ENCODE results near the gene SUZ12.
"Not testable (repeated sequence)": the region's sequence is repeated elsewhere in the genome, so short reads cannot be mapped to it uniquely, and the experiment has no call there.

Gene SUZ12

DNA sequence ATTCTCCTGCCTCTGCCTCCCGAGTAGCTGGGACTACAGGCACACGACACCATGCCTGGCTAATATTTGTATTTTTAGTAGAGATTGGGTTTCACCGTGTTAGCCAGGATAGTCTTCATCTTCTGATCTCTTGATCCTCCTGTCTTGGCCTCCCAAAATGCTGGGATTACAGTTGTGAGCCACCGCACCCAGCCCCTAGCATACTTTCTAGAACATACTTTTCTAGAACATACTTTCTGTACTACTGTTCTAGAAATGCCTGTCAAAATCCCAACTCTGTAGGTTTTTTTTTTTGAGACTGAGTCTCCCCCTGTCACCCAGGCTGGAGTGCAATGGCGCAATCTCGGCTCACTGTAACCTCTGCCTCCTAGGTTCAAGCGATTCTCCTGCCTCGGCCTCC lies 27.3 kb downstream of the SUZ12 start:
- DNase-seq, result not testable (repeated sequence)

DNA sequence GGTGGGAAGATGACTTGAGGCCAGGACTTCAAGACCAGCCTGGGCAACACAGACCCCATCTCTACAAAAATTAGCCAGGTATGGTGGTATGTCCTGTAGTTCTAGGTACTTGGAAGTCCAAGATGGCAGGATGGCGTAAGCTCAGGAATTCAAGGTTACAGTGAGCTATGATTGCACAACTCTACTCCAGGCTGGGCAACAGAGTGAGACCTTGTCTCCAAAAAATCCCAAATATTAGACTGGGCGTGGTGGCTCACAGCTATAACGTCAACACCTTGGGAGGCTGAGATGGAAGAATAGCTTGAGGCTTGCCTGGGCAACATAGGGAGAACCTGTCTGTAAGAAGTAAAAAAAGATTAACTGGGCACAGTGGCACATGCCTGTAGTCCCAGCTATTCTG lies 30.8 kb downstream of the SUZ12 start:
- no peak for DNase-seq

DNA sequence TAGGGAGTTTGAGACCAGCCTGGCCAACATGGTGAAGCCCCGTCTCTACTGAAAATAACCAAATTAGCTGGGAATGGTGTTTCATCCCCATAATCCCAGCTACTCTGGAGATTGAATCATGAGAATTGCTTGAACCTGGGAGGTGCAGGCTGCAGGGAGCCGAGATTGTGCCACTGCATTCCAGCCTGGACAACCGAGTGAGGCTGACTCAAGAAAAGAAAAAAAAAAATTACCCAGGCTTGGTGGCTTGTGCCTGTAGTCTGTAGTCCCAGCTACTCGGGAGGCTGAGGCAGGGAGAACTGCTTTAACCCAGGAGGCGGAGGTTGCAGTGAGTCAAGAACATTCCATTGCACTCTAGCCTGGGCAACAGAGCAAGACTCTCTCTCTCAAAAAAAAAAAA lies 33.6 kb downstream of the SUZ12 start:
- not testable (repeated sequence) for DNase-seq

DNA sequence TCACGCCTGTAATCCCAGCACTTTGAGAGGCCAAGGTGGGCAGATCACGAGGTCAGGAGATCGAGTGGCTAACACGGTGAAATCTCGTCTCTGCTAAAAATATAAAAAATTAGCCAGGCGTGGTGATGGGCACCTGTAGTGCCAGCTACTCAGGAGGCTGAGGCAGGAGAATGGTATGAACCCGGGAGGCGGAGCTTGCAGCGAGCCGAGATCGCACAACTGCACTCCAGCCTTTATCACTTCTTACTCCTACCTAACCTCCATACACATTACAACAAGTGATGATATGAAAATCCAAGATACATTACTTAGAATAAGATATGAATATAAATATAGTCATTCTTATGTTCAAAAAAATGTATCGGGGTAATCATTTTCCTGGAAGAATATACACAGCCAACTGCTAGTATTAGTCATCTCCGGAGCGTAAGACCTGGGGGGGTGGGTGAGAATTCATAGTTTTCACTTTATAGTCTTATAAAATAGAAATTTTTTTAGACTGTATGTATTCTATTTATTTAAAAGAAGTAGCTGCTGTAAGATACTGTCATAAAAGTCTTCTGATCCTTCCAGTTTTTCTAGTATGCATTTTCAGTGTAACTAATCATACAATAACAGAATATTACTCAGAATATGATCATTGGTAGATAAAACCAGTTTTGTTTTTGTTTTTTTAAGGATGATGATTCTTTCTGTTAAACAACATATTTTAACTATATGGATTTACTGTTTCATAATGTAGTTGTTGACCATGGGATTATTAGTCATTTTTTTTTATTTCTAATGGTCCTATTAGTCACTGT lies 37.7 kb downstream of the SUZ12 start:
- not testable (repeated sequence) for DNase-seq

DNA sequence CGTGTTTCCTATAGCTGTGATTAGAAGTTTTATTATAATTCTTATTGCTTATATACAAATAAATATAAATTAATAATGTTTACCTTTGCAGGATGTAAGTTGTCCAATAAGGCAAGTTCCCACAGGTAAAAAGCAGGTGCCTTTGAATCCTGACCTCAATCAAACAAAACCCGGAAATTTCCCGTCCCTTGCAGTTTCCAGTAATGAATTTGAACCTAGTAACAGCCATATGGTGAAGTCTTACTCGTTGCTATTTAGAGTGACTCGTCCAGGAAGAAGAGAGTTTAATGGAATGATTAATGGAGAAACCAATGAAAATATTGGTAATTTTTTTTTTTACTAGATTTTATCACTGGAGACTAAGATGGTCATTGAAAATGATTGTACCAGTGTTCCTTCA lies 38.6 kb downstream of the SUZ12 start:
- not testable (repeated sequence) for DNase-seq

DNA sequence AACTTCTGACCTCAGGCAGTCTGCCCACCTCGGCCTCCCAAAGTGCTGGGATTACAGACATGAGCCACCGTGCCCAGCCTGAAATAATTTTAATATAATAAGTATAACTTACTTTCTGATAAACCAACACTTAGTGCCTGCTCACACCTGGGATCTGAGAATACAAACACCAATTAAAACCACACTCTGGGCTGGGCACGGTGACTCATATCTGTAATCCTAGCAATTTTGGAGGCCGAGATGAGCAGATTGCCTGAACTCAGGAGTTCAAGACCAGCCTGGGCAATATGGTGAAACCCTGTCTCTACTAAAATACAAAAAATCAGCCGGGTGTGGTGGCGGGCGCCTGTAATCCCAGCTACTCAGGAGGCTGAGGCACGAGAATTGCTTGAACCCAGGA lies 55.0 kb downstream of the SUZ12 start:
- not testable (repeated sequence) for DNase-seq

DNA sequence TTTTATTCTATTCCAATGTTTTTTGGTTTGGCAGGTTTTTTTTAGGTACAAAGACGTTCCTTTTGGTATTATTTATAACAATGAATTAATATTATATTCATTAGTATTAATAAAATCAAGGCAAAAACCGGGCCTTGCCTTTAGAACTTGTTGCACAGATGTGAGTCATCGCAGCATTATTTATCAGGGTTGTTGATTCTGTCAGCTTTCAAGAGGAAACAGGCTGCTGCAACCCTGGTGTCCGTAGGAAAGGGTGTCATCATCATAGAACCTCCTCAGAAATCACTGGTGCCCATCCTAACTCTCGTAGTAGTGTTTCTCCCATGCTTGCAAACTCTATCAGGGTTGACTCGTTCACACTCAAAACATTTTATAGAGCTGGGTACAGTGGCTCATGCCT lies 60.2 kb downstream of the SUZ12 start:
- no peak for DNase-seq

DNA sequence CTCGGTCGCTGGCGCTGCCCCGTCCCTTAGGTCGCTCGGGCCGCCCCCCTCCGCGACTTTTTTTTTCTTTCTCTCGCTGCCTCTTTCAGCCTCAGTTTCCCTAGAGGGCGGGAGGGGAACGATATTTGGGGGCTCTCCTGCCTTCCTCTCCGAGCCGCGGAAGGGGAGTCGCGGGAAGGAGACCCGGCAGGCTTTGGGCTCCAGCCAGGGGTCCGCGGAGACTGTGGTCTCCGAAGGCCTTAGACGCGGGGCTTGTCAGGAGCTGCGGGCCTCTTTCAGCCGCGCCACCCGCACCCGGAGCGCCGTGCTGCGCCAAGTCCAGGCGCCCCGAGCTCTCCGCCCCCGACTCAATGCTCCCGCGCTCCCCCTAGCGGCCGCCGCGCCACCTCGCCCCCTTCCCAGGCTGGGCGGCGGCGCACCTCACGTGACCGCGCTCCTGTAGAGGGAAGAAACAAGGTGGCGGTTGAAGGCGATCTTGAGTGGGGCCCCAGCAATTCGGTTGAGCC lies 70.2 kb downstream of the SUZ12 start, which contains the start of gene LRRC37B:
LRRC37B (plus strand) TSS at position 427 of the 506 bp plus-strand sequence. CDS start 14,010 bp downstream, outside the sequence.
- peak; percentile 91 for DNase-seq

DNA sequence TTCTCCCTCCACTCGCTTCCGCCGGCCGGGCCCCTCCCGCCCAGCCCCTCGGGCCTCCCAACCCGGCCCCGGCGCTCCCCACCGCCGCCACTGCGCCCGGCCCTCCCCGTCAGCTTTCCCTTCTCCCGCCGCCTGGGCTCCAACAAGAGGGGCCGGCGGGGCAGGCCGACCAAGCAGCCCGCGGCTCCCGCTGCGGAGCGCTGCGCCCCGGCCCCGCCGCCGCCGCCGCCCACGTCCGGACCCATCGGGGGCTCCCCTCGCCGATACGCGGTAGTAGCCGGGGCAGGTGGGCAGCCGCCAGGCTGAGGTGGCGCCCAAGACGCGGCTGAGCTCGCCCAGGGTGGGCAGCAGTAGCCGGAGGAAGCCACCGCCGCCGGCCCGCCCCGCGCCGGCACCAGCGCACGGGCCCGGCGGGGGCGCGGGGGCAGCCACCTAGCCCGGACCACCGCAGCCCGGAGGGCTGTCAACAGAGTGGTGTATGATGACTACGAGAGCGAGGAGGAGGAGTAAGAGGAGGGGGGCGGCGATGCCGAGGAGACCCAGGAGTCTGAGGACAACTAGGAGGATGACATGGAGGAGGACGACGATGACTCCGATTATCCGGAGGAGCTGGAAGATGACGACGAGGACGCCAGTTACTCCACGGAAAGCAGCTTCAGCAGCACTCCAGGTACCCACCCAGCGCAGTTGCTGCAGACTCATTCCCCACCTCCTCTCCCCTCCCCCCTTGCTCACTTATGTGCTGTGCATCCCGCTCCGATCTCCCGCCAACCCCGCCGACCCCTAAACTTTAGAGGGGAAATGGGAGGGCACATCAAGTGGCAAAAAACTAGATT lies 70.9 kb downstream of the SUZ12 start:
- peak; percentile 56 for DNase-seq

DNA sequence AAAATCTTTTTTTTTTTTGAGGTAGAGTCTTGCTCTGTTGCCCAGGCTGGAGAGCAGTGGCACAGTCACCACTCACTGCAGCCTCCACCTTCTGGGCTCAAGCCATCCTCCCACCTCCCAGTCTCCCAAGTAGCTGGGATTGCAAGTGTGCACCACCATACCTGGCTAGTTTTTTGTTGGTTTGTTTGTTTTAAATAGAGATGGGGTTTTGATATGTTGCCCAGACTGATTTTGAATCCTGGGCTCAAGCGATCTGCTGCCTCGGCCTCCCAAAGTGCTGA lies 72.4 kb downstream of the SUZ12 start:
- DNase-seq, result no peak

DNA sequence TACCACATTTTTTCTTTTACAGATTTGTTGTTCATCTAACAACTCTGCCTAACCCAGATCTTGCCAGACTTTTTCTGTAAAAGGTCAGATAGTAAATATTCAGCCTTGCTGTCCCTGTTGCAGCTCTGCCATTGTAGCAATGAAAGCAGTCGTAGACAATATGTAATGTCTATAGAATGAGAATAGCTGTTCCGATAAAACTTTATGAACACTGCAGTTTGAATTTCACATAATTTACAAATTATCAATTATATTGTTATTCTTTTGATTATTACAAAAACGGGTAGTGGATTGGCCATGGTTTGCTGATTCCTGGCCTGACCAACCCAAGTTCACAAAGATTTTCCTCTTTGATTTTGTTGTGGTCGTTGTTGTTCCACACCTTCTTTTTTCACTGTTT lies 73.3 kb downstream of the SUZ12 start:
- DNase-seq, result no peak

DNA sequence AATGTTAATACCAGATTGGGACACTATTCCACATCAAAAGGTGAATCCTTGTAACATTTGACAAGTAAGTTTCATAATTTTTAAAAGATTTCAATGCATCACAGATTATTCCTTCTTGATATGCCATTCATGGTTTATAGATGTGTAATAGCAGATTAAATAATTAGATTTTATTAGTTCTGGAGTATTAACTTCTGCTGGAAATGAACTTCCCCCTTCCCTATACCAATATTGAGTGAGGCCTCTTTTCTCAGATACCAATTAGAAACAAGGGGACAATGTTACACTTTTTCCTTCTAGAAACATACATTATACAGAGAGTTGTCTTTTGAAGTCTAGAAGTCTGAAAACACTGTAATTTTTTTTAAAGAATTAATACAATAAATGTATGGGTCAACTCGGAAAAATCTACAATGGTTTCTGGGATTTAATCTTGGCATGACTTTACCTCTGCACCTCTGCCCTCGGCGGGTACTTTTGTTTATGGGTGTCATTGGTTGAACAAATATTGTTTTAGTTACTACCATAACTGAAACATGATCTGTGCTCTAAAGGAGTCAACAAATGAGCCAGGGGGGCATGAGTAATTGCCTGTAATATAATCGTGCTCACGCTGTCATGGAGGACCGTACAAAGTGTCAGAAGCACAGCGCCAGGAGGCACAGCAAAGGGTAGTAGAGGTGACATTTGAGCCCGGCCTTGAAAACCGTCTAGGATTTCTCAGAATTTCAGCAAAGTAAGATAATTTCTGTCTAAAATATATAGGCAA lies 78.6 kb downstream of the SUZ12 start:
- DNase-seq, result no peak

DNA sequence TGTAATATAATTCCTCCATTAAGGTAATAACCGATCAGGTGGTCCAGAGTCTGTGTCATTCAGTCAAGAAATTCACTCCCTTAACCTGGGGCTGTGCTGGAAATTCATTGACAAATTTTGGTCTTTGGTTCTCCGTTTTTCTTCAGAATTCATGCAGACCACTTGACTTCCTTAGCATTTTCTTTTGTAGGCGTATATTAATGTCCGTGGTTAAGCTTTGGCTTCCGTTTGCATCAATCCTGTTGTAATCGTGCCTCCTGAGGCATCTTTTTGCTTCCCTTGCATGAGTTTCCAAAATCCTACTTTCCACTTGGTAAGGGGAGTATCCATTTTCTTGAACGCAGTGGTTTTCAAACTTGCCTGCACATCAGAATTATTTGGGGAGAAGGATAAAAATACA lies 79.4 kb downstream of the SUZ12 start:
- DNase-seq, result no peak

DNA sequence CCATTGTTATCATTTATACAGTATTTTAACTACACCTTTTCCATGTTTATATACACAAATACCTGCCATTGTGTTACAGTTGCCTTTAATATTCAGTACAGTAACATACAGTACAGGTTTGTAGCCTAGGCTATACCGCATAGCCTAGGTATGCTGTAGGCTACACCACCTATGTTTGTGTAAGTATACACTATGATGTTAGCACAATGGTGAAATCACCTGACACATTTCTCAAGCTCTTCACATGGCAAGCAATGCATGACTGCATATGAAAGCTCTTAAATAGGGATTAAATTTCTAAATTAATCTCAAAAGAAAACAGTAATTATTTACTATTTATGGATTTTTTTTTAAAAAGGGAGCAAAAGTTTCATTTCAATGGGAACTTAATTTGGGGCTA lies 82.4 kb downstream of the SUZ12 start:
- DNase-seq, result no peak

DNA sequence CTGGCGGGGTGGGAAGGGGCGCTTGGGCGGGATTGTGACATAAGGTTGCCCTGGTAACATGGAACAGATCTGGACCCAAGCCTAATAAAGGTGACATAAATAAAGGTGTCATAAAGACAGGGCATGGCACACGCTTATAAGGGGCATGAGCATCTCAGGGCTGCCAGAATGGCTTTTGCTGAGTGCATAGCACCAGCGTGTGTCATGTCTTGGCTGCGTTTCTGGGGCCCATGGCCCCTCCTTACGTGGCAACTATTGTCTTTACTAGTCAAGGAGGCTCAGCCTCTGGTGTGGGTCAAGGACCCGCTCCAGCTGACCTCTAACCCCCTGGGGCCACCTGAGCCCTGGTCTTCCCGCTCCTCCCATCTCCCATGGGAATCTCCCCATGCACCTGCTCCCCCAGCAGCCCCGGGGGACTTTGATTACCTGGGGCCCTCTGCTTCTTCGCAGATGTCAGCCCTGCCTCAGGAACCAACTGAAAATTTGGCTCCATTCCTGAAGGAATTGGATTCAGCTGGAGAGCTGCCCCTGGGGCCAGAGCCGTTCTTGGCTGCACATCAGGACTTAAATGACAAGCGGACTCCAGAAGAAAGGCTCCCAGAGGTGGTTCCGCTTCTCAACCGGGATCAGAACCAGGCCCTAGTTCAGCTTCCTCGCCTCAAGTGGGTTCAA lies 84.3 kb downstream of the SUZ12 start:
- no peak for DNase-seq

DNA sequence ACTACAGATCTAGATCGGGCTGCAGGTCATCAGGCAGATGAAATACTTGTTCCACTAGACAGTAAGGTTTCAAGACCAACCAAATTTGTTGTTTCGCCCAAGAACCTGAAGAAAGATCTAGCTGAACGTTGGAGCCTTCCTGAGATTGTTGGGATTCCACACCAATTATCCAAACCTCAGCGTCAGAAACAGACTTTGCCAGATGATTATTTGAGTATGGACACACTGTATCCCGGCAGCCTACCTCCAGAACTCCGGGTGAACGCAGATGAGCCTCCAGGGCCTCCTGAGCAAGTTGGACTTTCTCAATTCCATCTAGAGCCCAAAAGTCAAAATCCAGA lies 84.8 kb downstream of the SUZ12 start:
- DNase-seq, result no peak

DNA sequence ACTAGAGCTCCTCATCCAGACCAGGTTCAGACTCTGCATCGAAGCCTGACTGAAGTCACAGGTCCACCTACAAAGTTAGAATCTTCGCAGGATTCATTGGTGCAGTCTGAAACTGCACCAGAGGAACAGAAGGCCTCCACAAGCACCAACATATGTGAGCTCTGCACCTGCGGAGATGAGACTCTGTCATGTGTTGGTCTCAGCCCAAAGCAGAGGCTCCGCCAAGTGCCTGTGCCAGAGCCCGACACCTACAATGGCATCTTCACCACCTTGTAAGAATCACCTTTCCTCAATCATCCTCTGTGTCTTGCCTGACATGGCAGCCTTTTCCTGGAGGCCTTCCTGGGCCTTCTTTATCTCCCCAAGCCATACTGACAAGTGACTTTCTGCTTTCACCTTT lies 85.7 kb downstream of the SUZ12 start:
- DNase-seq, result not testable (repeated sequence)

DNA sequence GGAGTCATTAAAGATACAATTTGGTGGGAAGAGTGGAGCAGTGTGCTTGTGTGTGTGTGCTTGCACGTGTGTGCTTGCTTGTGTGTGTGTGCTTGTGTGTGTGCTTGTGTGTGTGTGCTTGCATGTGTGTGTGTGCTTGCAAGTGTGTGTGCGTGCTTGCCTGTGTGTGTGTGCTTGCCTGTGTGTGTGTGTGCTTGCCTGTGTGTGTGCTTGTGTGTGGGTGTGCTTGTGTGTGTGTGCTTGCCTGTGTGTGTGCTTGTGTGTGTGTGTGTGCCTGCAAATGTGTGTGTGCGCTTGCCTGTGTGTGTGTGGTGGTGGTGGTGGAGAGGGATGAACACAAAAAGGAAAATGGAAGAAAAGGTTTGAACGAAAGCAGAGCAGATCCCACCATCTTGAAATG lies 90.5 kb downstream of the SUZ12 start:
- not testable (repeated sequence) for DNase-seq

DNA sequence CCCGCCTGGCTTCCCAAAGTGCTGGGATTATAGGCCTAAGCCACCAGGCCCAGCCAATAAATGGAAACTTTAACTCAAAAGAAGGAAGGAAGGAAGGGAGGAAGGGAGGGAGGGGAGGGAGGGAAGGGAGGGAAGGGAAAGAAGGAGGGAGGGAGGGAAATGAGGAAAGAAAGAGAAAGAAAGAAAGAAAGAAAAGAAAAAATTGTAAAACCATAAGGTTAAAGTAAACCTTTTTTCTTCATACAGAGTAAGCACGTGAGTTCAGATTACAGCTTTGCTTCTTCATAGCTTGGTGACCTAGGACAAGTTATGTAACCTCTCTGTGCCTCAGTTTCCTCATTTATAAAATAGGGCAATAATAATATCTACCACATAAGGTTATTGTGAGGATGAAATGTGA lies 96.4 kb downstream of the SUZ12 start:
- DNase-seq, result no peak

DNA sequence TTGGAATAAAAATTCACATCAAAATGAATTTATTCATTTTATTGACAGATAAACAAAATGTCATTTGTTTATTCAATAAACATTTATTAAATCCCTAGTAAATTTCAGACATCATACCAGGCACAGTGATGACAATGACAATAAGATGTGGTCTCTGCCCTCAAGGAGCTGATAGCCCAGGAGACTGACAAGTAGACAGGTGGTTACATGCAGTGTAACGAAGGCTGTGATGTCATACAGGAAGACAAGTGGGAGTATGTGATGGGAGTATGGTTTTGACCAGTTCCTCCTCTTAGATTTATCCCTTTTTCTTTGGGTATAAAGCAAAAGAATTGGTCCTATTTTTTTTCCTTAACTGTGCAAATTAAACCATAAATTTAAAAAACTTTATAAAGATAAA lies 97.0 kb downstream of the SUZ12 start:
- DNase-seq, result not testable (repeated sequence)

DNA sequence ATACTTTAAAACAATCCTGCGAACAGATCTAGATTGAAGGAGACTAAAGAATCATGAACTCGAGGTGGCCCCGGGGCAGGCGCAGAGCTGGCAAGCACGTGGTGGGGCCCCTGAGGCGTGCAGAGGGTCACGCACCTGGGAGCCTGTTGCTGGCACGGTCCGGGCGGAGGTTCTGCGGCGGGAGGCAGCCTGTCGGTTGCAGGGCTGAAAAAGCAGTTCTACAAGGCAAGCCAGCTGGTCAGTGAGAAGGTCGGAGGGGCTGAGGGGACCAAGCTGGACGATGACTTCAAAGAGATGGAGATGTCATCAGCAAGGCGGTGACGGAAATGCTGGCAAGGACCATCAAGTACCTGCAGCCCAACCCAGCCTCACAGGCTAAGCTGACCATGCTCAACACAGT lies 103.4 kb downstream of the SUZ12 start:
- not testable (repeated sequence) for DNase-seq

DNA sequence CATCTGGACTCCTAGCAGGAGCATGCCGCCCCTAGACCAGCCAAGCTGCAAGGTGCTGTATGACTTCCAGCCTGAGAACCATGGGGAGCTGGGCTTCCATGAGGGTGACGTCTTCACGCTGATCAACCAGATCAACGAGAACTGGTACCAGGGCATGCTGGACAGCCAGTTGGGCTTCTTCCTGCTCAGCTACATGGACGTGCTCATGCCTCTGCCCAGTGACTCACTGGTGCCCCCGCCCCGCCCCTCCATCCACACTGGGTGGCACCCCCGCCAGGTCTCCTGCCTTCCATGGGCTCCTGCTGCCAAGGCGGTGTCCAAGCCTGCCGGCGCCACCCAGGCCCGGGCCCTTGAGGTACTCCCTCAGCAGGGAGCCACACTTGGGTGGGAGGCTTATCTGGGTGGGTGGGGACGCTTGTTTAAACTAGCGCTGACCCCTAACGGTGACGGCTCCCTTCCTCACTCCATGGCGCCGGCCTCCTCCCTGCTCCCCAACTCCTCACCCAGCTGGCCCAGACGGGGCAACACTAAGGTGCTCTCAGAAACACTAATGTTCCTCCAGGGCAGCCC lies 104.6 kb downstream of the SUZ12 start:
- DNase-seq, result not testable (repeated sequence)
